ENCODE results near the gene ALS2. TPM values are rescaled to one million over a fixed set of nuclear protein-coding genes. Genes with fewer than 3 reads are reported as not detected.

Gene ALS2
- polyA plus RNA-seq, 1 of the 3 experiments (the other 2 are of a cell fraction): 11.6 TPM

- Histone ChIP-seq H3K4me2 (no peak overlapping the region), H3K9me2 (no peaks in the 10 kb centered on the region), H3K79me2 (ENCODE audit: insufficient read depth) (no peaks in the 10 kb centered on the region), H3K36me3 (replicated peaks in 1 of 2; ENCODE audit: control insufficient read depth in 1 of 2, insufficient read depth in 2 of 2, low read length in 1 of 2) (no peaks in the 10 kb centered on the region), H3K4me1 (ENCODE audit: control insufficient read depth in 1 of 2, insufficient read depth in 2 of 2, low read depth in 1 of 2, low read length in 1 of 2) (peaks cover 0 to 22% of the 10 kb centered on the region in 2 experiments; a peak in 2 of 4 replicates), H3K9me3 (no peaks in the 10 kb centered on the region), H4K20me1 (ENCODE audit: insufficient read depth) (no peaks in the 10 kb centered on the region), H3K27ac (ENCODE audit: low read depth in 2 of 2, low read length in 1 of 2) (peak overlapping the region; percentile 3 to 99; a peak in 3 of 4 replicates), H2AFZ (ENCODE audit: low read depth) (peak overlapping the region; percentile 33; the same call in 1 of the 2 replicates), H3K9ac (no peak overlapping the region), H3K4me3 (ENCODE audit: low read depth in 2 of 2, low read length in 1 of 2) (no peak overlapping the region; a peak in 1 of 4 replicates), H3F3A (replicated peaks; ENCODE audit: insufficient read depth) (peaks cover 48% of the 10 kb centered on the region), H3K27me3 (ENCODE audit: insufficient read depth) (no peaks in the 10 kb centered on the region)
- TF ChIP-seq GATA2 (CRISPR knock-in tag; IDR thresholded peaks at IDR 0.05) (no peak), TCF12 (IDR thresholded peaks at IDR 0.05) (no peak), FOXJ3 (CRISPR knock-in tag; IDR thresholded peaks at IDR 0.05) (no peak), JUND (IDR thresholded peaks at IDR 0.05) (no peak), SMC3 (IDR thresholded peaks at IDR 0.05; ENCODE audit: low read depth, low read length) (peak; percentile 92), CTCF (IDR thresholded peaks at IDR 0.05) (peak; percentile 83), RCOR1 (IDR thresholded peaks at IDR 0.05; ENCODE audit: low read length) (0 out of 2 replicates have a peak, but pooled peaks have one; percentile 15), RAD21 (IDR thresholded peaks at IDR 0.05; ENCODE audit: low read length) (peak; percentile 95), NFIC (IDR thresholded peaks at IDR 0.05; ENCODE audit: borderline replicate concordance) (peak; percentile 9; the same call in 1 of the 2 replicates), EZH2phosphoT487 (IDR thresholded peaks at IDR 0.05; ENCODE audit: borderline replicate concordance, low read depth) (no peak)
- 35% methylated on average over 5 of the region's 5 CpGs for WGBS (ENCODE audit: low lambda C conversion rate)
- CTCF ChIA-PET: interaction anchor here (0.6 to 2.6 kb wide), 22 partner anchors 8 to 563 kb away, joined by 3 to 14 read pairs (median 4); no protein-coding TSS in a partner anchor
- POLR2A ChIA-PET: no interaction called here
- peak; percentile 77 for DNase-seq
These were observed 15.1 kb upstream of the ALS2 start for GRCh38 chr2:201795607-201796477.

- H3K4me3 ChIP-seq (ENCODE audit: low read depth in 2 of 2, low read length in 1 of 2): no peak overlapping the region
- POLR2A ChIA-PET: no interaction called here
- 71% methylated on average over 6 of the region's 6 CpGs for whole genome bisulfite sequencing (ENCODE audit: low lambda C conversion rate)
- H3K9me2 ChIP-seq: no peaks in the 10 kb centered on the region
- H3K4me1 ChIP-seq (ENCODE audit: control insufficient read depth in 1 of 2, insufficient read depth in 2 of 2, low read depth in 1 of 2, low read length in 1 of 2): peaks cover 0 to 19% of the 10 kb centered on the region in 2 experiments; a peak in 2 of 4 replicates
- H3K36me3 ChIP-seq (replicated peaks in 1 of 2; ENCODE audit: control insufficient read depth in 1 of 2, insufficient read depth in 2 of 2, low read length in 1 of 2): no peaks in the 10 kb centered on the region
- H3K27ac ChIP-seq (ENCODE audit: low read depth in 2 of 2, low read length in 1 of 2): no peak overlapping the region; a peak in 1 of 4 replicates
- no peaks in the 10 kb centered on the region for H3K9me3 ChIP-seq
- H4K20me1 ChIP-seq (ENCODE audit: insufficient read depth): no peaks in the 10 kb centered on the region
- DNase-seq: no peak
- no peaks in the 10 kb centered on the region for H3K79me2 ChIP-seq (ENCODE audit: insufficient read depth)
- no peak overlapping the region for H3K4me2 ChIP-seq
- CTCF ChIA-PET: interaction anchor here (0.6 to 2.1 kb wide), 7 partner anchors 9 to 562 kb away, joined by 3 to 14 read pairs (median 4); no protein-coding TSS in a partner anchor
- no peak overlapping the region; the same call in 1 of the 2 replicates for H2AFZ ChIP-seq (ENCODE audit: low read depth)
- H3K9ac ChIP-seq: no peak overlapping the region
- H3K27me3 ChIP-seq (ENCODE audit: insufficient read depth): no peaks in the 10 kb centered on the region
- TF ChIP-seq FOSL2 (IDR thresholded peaks at IDR 0.05; ENCODE audit: borderline replicate concordance, low read depth): peak; percentile 35; the same call in 1 of the 2 replicates
- no peak for TF ChIP-seq SMC3 (IDR thresholded peaks at IDR 0.05; ENCODE audit: low read depth, low read length)
- peak; percentile 20; the same call in 1 of the 2 replicates for TF ChIP-seq TCF12 (IDR thresholded peaks at IDR 0.05)
- peak; percentile 40; the same call in 1 of the 2 replicates for TF ChIP-seq JUND (IDR thresholded peaks at IDR 0.05)
- peaks cover 40% of the 10 kb centered on the region for H3F3A ChIP-seq (replicated peaks; ENCODE audit: insufficient read depth)
These were observed 13.6 kb upstream of the ALS2 start for GRCh38 chr2:201794294-201794693.
